Activated CD4-positive, alpha-beta T cell treated with anti-CD3 and anti-CD28 coated beads, Interleukin-2, Interleukin-4, amounts not matched to agents 100 ng/mL and 50 ng/mL, durations not matched to agents 16 hours and 8 hours (primary cell): ENCODE measurements around the gene ASTN2.

Source experiments
- DNase-seq: peaks from one replicate; pipeline ENCODE4 v3.0.0-alpha.2; 2020; ENCODE audit warnings: low spot score

The ASTN2 gene

GRCh38 chr9:117300371-117301110 is 114.3 kb downstream of the ASTN2 start:
- DNase-seq, result no peak

DNA sequence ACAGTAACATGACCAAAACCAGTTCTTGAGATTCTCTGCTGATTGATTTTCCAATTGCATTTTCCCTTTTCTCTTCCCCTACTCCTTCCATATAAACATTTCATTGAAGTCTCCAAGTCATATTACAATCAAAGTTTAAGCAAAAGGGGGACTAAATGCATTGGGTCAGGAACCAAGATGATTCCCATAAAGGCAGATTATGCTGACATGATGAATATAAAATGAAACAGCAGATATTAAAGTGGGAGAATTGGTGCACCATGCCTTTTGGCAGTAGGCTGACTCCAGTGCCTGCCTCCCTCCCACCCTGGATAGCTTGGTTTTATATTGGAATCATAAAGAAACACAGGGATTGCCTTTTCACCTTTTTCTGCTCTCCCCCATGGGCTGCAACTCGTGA is 118.4 kb downstream of the ASTN2 start:
- DNase-seq, result no peak

DNA sequence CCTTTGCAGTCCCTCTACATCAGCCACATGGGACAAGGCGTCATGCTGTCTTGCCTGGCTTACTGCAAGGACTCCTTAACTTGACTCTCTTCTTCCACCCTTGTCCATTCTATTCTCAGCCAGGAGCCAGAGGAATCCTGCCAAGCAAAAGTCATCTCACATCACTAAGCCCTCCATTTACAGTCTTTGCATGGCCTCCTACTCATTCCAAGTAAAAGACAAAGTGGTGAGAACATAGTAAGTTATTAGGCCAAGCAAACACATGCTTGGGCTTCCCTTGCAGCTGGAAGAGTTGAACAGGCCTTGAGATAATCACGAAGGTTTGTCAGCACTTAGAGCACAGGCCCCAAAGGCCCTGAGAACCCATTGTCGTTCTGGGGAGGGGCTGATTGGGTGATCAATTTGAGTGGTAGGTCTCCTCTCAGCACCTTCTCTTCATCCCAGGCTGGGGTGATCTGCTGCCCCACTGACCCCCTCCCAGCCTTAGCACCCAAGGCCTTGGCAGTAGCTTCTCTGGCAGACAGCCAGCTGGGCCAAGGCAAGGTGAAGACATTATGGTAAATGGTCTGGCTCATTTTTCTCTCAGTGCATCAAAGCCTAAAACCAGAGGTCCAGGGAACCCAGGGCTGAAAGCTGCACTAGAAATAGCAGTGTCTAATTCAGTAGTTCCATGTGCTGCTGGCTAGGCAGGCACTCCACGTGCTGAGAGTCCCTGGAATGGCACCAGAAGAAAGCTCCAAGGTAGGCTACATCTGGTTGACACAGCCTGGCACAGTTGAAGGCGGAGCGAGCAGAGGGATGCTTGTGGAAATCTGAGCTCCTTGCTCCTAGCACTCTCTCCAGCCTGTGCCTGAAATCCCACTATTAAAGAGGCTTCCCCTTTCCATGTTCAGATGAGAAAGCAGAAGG is 121.4 kb downstream of the ASTN2 start:
- no peak for DNase-seq

DNA sequence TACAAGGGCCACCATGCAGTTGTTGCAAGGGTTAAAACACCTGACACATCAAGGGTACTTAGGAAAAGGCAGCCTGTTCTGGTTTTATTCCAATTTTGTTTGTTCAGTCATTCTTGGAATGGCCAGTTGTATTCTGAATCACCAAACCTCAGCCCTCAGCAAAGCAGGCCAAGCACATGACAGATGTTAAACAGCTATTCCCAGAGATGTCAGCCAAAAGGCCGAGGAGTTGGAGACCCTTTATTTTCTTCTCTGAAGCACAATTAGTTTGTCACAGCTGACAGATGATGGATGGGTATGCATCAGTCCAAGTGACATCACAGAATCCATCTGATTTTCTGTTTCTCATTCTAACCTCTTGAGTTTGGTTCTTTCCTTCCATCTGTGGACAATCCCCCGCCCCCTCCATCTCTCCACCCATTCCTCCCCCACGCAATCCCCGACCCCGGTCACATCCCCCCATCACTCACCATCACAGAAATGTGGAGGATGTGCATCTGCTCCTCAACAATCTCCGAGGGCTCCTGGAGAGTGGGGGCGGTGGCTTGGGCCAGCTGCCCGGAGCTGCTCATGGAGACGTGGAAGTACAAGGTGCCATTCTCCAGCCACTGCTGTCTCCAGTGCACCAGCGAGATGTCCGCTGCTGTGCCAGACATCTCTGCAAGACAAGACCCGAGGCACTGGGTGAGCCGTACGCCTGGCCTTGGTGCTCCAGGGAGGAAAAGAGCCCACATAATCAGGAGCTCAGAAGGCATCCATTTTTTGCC is 123.8 kb downstream of the ASTN2 start:
- no peak for DNase-seq

DNA sequence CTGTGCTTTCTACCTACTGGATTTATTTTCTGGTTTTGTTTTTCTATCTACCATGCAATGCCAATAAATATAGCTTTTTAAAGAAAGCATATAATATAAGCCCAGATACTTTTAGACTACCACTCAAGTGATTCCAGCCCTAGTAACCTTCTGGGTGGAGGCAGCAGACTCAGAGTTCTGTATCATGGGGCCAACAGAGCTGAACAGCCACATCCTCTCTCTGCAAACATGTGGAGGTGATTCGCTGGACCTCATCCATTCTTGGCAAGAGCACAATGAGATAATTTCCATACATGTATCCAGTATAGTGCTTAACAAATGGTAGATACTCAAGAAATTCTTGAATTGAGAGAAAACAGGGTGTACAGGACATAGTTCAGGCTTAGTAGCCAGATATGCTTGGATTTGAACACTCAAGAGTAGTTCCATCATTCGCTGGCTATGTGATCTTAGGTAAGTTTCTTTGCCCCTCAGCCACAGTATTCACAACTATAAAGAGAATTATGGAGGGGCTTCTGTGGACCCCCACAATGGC is 124.5 kb downstream of the ASTN2 start:
- no peak for DNase-seq

DNA sequence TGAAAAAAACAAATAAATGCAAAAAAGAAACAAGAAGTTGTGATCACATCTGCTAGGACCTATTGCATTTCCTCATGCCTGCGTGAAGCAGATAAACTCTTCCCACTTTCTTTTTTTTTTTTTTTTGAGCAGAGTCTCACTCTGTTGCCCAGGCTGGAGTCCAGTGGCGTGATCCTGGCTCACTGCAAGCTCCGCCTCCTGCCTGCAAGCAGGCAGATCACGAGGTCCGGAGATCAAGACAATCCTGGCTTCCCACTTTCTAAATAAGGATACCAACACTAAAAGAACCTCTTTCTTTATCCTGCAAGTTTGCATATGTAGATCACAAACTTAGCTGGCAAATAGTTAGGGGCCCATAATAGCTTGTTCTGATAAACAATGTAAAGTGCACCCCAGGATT is 128.6 kb downstream of the ASTN2 start:
- DNase-seq, result no peak

DNA sequence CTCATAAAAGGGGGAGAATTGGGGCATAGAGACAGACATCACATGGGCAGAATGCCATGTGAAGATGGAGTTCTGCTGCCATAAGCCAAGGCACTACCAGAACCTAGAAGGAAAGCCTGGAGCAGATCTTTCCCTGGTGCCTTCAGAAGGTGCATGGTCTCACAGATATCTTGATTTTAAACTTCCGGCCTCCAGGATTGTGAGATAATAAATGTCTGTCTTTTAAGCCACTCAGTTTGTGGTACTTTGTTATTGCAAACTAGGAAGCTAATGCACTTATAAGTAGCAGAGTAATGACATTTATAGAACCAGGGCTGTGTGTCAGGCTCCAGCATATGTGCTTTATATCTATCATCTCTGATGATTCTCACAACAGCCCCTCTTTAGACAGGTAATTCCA is 130.4 kb downstream of the ASTN2 start:
- DNase-seq, result no peak

- no peak for DNase-seq
Measured at GRCh38 chr9:117282541-117282940, 132.3 kb downstream of the ASTN2 start.

DNA sequence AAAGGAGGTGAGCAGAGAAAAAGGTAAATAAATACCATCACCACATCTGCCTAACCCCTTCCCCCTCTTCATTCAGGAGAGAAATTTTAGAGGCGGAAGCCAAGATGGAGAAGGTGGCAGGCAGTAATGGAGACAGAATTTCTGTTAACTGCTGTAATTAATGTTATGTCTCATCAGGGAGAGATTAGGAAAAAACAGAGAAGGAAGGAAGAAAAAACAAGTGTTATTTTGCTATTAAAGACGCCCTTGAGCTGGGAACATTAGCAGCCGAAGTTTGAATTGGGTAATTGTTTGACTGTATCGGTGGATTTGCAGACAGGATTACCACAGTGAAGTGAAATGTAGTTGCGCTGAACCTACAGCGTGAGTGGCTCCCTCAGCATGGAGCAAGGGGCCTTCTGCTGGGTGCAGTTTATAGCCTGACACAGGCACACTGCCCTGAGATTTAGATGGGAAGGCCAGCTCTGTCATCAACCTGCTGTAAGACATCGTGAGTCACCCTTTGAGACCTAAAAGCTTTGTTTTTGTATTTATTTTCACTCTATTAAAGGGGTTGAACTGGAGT is 136.3 kb downstream of the ASTN2 start:
- DNase-seq, result no peak

DNA sequence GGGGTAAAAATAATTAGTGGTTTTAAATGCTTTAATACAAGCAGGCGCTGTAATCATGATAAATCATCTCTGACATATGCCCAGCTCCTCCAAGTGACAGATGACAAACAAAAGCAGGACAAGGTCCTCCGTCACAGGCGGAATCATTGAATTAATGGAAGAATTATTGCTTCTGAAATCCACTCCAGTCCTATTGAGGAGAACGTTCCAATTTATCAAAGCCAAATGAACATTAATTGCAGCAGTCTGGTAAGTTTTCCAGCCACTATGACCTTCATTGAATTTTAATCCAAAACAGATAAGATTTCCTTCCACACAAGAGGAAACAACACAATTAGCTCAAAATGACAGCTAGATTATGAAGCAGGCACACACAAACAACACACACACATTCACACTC is 136.8 kb downstream of the ASTN2 start:
- no peak for DNase-seq

- no peak for DNase-seq
Measured at GRCh38 chr9:117276444-117276843, 138.4 kb downstream of the ASTN2 start.

DNA sequence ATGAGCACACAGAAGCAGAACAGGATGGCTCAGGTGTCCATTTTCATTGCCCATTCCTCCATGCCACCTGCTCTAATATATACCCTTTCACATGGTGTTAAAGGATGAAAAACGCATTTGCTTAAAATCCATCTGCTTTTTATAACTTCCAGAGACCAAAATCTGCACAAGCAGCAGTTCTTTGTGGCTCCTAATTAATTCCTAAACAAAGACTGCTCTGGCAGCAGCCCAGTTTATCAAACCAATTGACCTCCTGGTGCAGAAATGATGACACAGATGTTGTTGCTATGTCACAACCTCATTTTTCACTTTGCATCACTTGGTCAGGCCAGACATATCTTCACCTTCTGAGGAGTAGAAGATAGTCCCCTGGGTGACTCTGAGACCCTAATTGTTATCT is 141.2 kb downstream of the ASTN2 start:
- DNase-seq, result no peak

DNA sequence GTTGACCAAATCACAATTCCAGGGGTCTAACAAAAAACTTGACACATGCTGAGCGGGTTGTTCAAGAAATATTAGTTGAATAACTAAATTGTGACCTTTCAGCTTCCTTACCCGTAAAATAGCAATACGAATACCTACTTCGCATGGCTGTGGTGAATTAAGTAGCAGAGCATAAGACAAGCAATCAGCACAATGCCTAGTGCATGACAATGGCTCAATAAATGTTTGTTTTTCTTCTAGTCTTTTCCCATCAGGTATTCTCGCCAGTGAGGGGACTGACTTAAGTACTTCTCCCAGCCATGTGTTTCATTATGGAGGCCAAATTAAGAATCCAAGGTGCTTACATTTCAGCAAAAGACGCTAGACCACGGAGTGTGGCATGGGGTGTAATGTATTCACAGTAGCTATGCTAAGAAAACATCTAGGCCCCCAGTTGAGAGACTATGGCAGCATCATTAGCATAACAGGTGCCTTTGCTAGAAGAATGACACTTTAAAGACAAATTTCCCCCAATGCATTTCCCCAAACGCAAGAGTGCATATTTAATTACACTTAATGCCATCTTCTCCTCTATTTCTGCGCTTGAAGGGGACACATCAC is 145.9 kb downstream of the ASTN2 start:
- no peak for DNase-seq

DNA sequence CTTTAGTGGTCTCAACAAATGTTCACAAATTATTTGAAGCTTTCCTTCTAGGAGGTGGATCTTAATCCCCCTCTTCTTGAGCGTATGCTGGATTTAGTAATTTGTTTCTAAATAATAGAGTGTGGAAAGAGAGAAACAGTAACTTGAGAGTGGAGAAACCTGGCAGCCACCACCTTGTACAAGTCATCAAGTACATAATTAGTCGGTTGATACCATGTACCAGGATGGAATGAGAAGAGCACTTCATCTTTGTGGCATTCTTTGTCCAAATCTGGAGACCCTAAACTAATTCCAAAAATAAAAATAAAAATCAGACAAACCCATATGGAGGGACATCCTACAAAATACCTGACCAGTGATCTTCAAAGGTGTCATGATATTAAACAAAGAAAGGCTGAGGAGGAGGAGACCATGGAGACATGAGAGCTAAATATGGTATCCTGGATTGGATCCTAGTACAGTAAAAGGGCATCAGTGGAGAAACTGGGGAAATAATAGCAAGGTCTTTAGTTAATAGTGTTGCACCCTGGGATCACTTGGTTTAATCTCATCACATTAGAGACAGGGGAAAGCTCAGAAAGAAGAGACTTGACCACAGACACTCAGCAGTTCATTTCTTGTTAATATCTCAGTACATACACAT is 147.9 kb downstream of the ASTN2 start:
- no peak for DNase-seq

- no peak for DNase-seq
Measured at GRCh38 chr9:117265253-117265652, 149.6 kb downstream of the ASTN2 start.

DNA sequence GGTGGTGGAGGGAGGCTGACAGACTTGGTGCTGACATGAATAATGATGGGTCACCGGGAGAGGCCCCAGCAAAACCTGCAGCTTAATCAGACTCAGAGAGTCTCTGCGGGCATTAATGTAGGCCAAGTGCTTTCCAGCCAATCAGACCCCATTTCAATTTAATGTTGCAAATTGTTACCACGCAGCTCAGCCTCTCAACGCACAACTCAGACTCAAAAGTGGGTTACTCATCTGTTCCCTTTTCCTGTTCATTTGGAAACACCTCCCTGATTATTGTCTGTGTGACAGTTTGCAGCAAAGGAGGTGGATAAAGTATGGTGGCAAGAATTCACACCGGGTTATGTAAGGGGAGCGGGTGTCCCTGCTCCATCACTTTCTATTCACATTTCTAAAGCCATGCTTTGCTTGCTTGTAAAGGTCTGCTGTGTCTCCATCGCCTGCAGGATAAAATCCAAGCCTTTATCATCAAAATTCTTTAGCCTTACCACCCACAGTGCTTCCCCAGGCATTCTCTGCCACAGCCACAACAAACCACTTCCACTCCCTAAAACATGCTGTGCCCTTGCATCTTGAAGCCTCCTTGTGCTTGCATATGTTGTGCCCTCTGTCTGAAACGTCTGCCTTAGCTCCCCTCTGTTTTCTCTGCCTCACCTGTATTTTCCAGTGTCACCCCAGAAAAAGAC is 156.5 kb downstream of the ASTN2 start:
- no peak for DNase-seq

DNA sequence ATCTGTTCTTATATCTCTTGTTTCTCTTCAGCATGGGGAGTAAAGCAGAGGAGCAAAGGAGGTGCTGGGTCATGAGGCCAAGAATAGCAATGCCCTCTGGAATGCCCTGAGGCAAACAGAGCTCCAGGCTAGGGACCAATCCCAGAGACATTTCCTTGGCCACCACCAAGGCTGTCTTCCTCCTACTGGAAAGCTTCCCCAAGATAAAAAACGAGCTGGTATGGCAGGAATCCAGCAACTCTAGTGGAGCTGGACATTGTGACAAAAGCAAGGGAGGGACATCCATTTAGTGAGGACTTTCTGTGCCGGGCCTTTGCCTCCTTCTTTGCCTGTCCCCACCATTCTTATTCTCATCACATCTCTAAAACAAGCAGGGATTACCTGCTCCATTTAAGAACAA is 161.6 kb downstream of the ASTN2 start:
- no peak for DNase-seq

DNA sequence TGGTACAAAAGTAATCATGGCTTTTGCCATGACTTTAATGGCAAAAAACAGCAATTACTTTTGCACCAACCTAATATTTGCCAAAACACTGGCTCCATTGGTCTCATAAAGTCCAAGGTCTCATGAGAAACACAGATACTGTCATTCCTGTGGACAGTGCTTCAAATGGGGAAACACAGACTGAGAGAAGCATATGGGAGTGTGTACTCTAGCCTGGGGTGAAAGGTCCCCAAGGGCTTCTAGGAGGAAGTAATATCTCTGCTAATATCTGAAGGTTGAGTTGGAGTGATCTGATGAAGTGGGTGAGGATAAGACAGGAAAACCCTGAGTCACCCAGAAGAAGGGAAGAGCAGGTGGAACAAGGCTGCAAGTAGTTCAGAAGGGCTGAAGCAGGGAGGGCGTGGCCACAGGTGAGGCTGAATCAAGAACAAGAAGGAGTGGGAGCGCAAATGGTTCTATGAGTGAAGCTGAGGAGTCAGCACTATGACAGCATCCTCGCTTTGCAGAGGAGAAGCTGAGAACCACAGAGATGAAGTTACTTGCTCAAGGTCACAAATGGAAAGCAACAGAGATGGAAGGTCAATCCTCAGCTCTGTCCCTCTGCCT is 164.1 kb downstream of the ASTN2 start:
- no peak for DNase-seq

GRCh38 chr9:117249799-117250198 is 165.1 kb downstream of the ASTN2 start:
- DNase-seq, result no peak

DNA sequence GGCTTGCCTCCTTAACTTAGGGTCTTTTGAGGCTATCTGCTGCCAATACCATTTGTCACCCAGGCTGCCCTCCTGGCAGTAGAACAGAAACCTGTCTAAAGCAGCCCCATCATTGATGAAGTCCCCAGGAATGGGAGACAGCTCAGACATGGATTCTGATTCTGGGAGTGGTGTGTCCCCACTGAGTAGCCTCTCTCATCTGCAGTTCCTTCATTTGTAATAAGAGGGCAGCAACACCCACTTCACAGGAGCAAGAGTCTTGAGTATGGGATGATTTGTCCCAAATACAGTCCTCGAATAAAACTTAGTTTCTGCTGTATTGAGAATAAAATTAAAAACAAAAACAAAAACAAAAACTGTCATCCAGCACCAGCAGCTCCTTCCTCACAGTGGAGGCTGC is 167.6 kb downstream of the ASTN2 start:
- DNase-seq, result no peak
